BE2C (cell line): ENCODE results near the gene ADD2.
A peak's percentile ranks its signal among the peaks of the same experiment; 100 is the strongest.

Source experiments
- DNase-seq: peaks from one replicate; pipeline ENCODE4 v3.0.0-alpha.2; 2020
- H3K27me3 ChIP-seq: fragments of 250-450 bp; sonication (Bioruptor Pico); 2 replicates; pipeline ENCODE4 v1.5.1; 2020; ENCODE audit warnings: mild to moderate bottlenecking
- H3K36me3 ChIP-seq: fragments of 250-450 bp; sonication (Bioruptor Pico); 2 replicates; pipeline ENCODE4 v1.5.1; 2020; ENCODE audit warnings: mild to moderate bottlenecking
- H3K4me1 ChIP-seq: fragments of 250-450 bp; sonication (Bioruptor Pico); 2 replicates; pipeline ENCODE4 v1.5.1; 2020
- H3K4me3 ChIP-seq: 2 replicates; pipeline ENCODE4 v1.5.1; 2011; ENCODE audit warnings: low read depth, low read length
- H3K9me3 ChIP-seq: fragments of 250-450 bp; sonication (Bioruptor Pico); 2 replicates; pipeline ENCODE4 v1.5.1; 2020
- TF ChIP-seq, protein P1 (sequence below): IDR thresholded peaks from 2 replicates; pipeline ENCODE4 v1.5.1; 2012; ENCODE audit warnings: mild to moderate bottlenecking, low read depth, low read length

ADD2 gene

DNA sequence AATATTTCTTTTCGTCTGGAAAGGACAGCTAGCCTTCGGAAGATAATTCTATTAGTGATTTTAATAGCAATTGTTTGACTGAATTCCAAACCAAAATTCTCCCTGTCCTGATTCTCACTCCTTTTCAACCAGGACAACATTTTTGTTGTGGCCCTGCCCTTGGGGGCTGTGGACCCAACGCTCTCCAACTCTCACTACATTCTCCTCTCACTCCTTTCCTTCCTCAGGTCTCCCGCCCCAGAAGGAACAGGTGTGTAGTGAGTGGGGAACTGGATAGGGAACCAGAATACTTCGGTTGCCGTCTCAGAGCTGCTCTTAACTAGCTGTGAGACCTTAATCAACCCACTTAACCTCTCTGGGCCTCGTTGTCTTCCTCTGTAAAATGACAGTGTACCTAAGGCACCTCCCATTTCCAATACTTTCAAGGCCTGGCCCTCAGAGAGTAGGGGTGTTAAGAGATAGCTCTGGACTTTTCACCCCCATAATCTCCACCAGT, 638 bp upstream of the ADD2 start:
- TF ChIP-seq, protein P1, sequence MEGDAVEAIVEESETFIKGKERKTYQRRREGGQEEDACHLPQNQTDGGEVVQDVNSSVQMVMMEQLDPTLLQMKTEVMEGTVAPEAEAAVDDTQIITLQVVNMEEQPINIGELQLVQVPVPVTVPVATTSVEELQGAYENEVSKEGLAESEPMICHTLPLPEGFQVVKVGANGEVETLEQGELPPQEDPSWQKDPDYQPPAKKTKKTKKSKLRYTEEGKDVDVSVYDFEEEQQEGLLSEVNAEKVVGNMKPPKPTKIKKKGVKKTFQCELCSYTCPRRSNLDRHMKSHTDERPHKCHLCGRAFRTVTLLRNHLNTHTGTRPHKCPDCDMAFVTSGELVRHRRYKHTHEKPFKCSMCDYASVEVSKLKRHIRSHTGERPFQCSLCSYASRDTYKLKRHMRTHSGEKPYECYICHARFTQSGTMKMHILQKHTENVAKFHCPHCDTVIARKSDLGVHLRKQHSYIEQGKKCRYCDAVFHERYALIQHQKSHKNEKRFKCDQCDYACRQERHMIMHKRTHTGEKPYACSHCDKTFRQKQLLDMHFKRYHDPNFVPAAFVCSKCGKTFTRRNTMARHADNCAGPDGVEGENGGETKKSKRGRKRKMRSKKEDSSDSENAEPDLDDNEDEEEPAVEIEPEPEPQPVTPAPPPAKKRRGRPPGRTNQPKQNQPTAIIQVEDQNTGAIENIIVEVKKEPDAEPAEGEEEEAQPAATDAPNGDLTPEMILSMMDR = no peak
- peak overlapping the region; percentile 17; the same call in 1 of the 2 replicates for H3K4me3 ChIP-seq
- H3K4me1 ChIP-seq = no peaks in the 10 kb centered on the region
- no peaks in the 10 kb centered on the region for H3K9me3 ChIP-seq
- no peak for DNase-seq
- no peaks in the 10 kb centered on the region for H3K36me3 ChIP-seq
- H3K27me3 ChIP-seq = no peaks in the 10 kb centered on the region

GRCh38 chr2:70767079-70767698, 811 bp downstream of the ADD2 start:
- Histone ChIP-seq H3K4me1 (no peaks in the 10 kb centered on the region), H3K36me3 (no peaks in the 10 kb centered on the region), H3K4me3 (peak overlapping the region; percentile 76), H3K9me3 (no peaks in the 10 kb centered on the region), H3K27me3 (no peaks in the 10 kb centered on the region)
- peak; percentile 52 for DNase-seq
- TF ChIP-seq, protein P1 = no peak

DNA sequence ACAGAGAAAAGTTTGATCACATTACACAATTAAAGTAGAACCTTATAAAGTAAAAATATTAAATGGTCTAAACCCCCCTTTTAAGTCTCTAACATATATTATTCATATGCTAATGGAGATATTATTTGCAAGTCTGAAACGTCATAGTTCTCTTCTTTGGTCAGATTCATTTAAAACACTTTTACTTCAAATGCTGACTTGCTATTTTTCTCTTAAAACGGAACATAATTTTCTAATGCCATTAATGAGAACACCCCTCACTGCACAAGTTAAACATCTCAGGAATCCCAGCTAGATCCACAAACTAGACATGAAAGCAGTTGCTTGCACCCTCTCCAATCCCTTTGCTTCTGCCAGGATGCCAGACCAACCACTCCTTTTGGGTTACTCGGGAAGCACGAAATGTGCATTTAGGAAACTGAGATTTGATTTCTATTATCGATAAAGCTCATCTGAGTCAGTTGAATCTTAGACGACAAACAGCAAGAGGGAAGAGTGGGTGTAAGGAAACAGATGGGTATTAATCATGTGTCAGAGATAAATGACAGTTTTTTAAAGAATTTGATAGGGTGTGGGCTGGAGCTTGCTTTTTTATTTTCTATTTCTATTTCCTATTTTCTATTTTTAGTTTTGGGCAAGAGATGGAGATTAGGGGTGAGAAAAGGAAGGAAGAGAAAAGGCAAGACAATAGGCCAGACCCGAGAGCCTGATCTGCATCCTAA, 1.5 kb downstream of the ADD2 start:
- Histone ChIP-seq H3K4me1 (no peaks in the 10 kb centered on the region), H3K4me3 (peak overlapping the region; percentile 76), H3K36me3 (no peaks in the 10 kb centered on the region), H3K27me3 (no peaks in the 10 kb centered on the region), H3K9me3 (no peaks in the 10 kb centered on the region)
- no peak for DNase-seq
- TF ChIP-seq, protein P1 = no peak

- Histone ChIP-seq H3K27me3 (no peaks in the 10 kb centered on the region), H3K4me3 (no peak overlapping the region), H3K4me1 (no peaks in the 10 kb centered on the region), H3K36me3 (no peaks in the 10 kb centered on the region), H3K9me3 (no peaks in the 10 kb centered on the region)
- TF ChIP-seq, protein P1 = no peak
- no peak for DNase-seq
These were observed 2.5 kb downstream of the ADD2 start for GRCh38 chr2:70765507-70765906.

DNA sequence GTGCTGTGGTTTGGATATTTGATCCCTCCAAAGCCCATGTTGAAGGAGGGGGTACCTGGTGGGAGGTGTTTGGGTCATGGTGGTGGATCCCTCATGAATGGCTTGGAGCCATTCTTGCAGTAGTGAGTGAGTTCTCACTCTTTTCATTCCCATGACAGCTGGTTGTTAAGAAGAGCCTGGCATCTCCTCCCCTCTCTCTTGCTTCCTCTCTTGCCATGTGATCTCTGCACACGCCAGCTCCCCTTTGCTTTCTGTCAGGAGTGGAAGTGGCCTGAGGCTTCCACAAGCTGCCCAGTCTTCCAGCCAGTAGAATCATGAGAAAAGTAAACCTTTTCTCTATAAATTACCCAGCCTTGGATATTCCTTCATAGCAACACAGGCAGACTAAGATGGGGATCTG, 8.6 kb downstream of the ADD2 start:
- no peaks in the 10 kb centered on the region for H3K27me3 ChIP-seq
- no peak for DNase-seq

DNA sequence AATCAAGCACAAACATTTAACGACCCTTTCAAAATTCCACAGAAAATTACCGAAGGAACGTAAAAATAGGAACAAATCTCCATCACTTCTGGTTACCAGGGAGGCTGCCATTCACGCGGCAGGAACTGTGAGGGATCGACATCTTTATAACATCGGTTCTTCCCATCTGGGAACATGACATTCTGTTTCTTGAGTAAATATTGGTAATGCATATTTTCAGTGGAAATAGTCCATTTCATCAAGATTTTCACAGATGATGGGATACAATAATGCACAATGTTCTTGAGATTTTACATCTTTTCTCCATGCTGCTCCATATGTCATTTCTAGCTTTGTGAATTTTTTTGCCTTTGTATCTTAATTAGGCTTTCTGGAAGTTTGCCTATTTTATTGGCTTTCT, 10.0 kb downstream of the ADD2 start:
- Histone ChIP-seq H3K36me3 (no peaks in the 10 kb centered on the region), H3K9me3 (no peaks in the 10 kb centered on the region), H3K4me3 (no peak overlapping the region), H3K4me1 (no peaks in the 10 kb centered on the region), H3K27me3 (no peaks in the 10 kb centered on the region)
- TF ChIP-seq, protein P1 = no peak
- no peak for DNase-seq

More for the DNA sequence above, 8.6 kb downstream of the ADD2 start:
- H3K9me3 ChIP-seq = no peaks in the 10 kb centered on the region
- H3K4me1 ChIP-seq = no peaks in the 10 kb centered on the region
- TF ChIP-seq, protein P1 = no peak
- no peaks in the 10 kb centered on the region for H3K36me3 ChIP-seq
- no peak overlapping the region for H3K4me3 ChIP-seq
